Measurements from ENCODE around the gene RGS12. TPM values are rescaled to one million over a fixed set of nuclear protein-coding genes. Genes with fewer than 3 reads are reported as not detected.
A peak's percentile ranks its signal among the peaks of the same experiment; 100 is the strongest.

The RGS12 gene
- total and polyA plus RNA-seq, 2 of the 13 experiments (the other 11 are each of a cell fraction or from before 2014, with no cell fraction given), result 21.0 to 27.7 TPM

DNA sequence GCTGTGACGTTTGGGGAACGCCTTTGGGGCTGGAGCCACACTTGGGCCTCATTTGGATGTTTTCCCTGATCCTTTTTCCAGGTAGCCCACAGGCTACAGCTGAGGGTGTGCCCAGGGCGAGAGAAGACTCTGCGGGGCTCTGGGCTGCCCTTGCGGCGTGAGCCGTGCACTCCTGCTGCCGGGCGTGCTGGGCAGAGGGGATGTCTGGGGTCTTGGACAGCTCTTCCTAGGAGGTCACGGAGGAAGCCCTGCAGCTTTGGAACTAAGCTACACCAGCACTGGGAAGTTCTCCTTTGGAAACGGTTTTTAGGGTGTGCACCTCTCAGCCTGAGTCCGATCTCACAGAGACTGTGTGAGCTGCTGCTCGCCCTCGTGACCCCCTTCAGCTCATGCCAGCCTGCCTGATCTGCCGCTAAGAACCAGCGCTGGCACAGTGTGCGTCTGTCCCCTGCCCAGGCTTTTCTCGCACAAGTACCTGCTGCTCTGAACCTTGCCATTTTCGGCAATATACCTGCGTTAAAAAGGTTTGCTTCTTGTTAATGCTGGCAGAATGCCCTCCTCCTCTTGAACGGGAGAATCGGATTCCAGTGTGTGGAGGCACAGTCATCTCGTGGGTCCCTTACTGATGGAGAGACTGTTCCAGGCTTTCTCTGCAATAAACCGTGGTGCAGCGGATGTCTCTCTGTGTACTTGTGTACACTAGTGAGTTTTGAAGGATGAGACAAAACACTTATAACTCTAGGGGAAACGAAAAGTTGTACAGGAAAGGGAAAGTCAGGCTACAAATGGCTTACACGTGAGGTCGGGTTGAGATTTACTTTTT, 29.6 kb upstream of the RGS12 start:
- Histone ChIP-seq H3K9me3 (ENCODE audit: low read length) (no peaks in the 10 kb centered on the region), H3K36me3 (replicated peaks in 1 of 2; ENCODE audit: control insufficient read depth in 1 of 2, insufficient read depth in 2 of 2, low read length in 2 of 2) (no peaks in the 10 kb centered on the region), H2AFZ (ENCODE audit: low read length) (no peak overlapping the region), H3K4me1 (ENCODE audit: insufficient read depth, low read length) (peaks cover 13% of the 10 kb centered on the region), H3K27me3 (ENCODE audit: control insufficient read depth in 1 of 2, insufficient read depth in 2 of 2, low read length in 2 of 2) (peaks cover 3 to 49% of the 10 kb centered on the region in 2 experiments), H3K27ac (ENCODE audit: extremely low read length, insufficient read depth, low read length) (no peak overlapping the region), H3K9ac (ENCODE audit: insufficient read depth, low read depth, low read length) (no peak overlapping the region), H3K4me2 (ENCODE audit: low read depth, low read length) (no peak overlapping the region), H4K20me1 (ENCODE audit: insufficient read depth, low read length) (no peaks in the 10 kb centered on the region), H3K79me2 (ENCODE audit: insufficient read depth, low read length) (no peaks in the 10 kb centered on the region), H3K4me3 (replicated peaks in 1 of 3; ENCODE audit: insufficient read depth in 1 of 3, low read depth in 2 of 3, low read length in 3 of 3) (no peak overlapping the region)
- no TSS peak for BruUV-seq (replicated peaks)
- TF ChIP-seq ZNF281 (CRISPR knock-in tag; IDR thresholded peaks at IDR 0.05; ENCODE audit: borderline replicate concordance), result no peak
- TF ChIP-seq E2F5 (CRISPR knock-in tag; conservative IDR thresholded peaks at IDR 0.05), result no peak
- no peak for TF ChIP-seq ZSCAN31 (CRISPR knock-in tag; IDR thresholded peaks at IDR 0.05; ENCODE audit: low read depth)
- TF ChIP-seq SMC3 (IDR thresholded peaks at IDR 0.05; ENCODE audit: low read length), result no peak
- no peak for TF ChIP-seq ZNF816 (CRISPR knock-in tag; IDR thresholded peaks at IDR 0.05; ENCODE audit: borderline replicate concordance)
- no peak for TF ChIP-seq RARA (CRISPR knock-in tag; IDR thresholded peaks at IDR 0.05)
- TF ChIP-seq, protein P1, sequence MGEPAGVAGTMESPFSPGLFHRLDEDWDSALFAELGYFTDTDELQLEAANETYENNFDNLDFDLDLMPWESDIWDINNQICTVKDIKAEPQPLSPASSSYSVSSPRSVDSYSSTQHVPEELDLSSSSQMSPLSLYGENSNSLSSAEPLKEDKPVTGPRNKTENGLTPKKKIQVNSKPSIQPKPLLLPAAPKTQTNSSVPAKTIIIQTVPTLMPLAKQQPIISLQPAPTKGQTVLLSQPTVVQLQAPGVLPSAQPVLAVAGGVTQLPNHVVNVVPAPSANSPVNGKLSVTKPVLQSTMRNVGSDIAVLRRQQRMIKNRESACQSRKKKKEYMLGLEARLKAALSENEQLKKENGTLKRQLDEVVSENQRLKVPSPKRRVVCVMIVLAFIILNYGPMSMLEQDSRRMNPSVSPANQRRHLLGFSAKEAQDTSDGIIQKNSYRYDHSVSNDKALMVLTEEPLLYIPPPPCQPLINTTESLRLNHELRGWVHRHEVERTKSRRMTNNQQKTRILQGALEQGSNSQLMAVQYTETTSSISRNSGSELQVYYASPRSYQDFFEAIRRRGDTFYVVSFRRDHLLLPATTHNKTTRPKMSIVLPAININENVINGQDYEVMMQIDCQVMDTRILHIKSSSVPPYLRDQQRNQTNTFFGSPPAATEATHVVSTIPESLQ (CRISPR knock-in tag; conservative IDR thresholded peaks at IDR 0.05), result no peak
- TF ChIP-seq ATAD3A (CRISPR knock-in tag; IDR thresholded peaks at IDR 0.05), result no peak
- no peak for TF ChIP-seq ZNF543 (CRISPR knock-in tag; IDR thresholded peaks at IDR 0.05)
- no peak for TF ChIP-seq FOXM1 (CRISPR knock-in tag; IDR thresholded peaks at IDR 0.05)
- in situ Hi-C loops (cut with HindIII; ENCODE audit: extremely low pct_ligation_motif_present, low pct_unique_long_range_greater_than_20kb), result no loop called here
- CTCF ChIA-PET (ENCODE audit: low intra/inter-chr PET ratio, low total read pairs), result no interaction called here
- 28% methylated on average over 8 of the region's 28 CpGs for WGBS (ENCODE audit: low lambda C conversion rate)
- FAIRE-seq (no peak), DNase-seq (ENCODE audit: low spot score) (no peak), ATAC-seq (peak; percentile 24; the same call in 2 of the 3 replicates)
- intact Hi-C loops (cut with micrococcal nuclease; ENCODE audit: unreplicated experiment), result loop anchor here (10.0 kb wide), 1 partner anchor 58 kb away; no protein-coding TSS in a partner anchor
- POLR2A ChIA-PET, result no interaction called here

Measured in HepG2 (cell line).